Ectodermal cell (in vitro differentiated cells): ENCODE data around the gene IFT25. TPM values are rescaled to one million over a fixed set of nuclear protein-coding genes. Genes with fewer than 3 reads are reported as not detected.
"Not testable (repeated sequence)": the region's sequence is repeated elsewhere in the genome, so short reads cannot be mapped to it uniquely, and the experiment has no call there.

Experiments used
- H3K27ac ChIP-seq: 2 replicates; pipeline ENCODE4 v1.7.0; 2013; ENCODE audit warnings: mild to moderate bottlenecking, low read depth, low read length; ENCODE audit not compliant: insufficient read depth, poor library complexity, severe bottlenecking
- H3K27me3 ChIP-seq: 2 replicates; pipeline ENCODE4 v1.7.0; 2013; ENCODE audit warnings: mild to moderate bottlenecking, low read length; ENCODE audit not compliant: insufficient read depth, control insufficient read depth, poor library complexity, severe bottlenecking
- H3K36me3 ChIP-seq: one replicate; pipeline ENCODE4 v1.7.0; 2013; ENCODE audit warnings: low read length; ENCODE audit not compliant: control insufficient read depth, insufficient read depth
- H3K4me1 ChIP-seq: one replicate; pipeline ENCODE4 v1.7.0; 2013; ENCODE audit warnings: low read length; ENCODE audit not compliant: control insufficient read depth, insufficient read depth
- H3K4me3 ChIP-seq: 2 replicates; pipeline ENCODE4 v1.7.0; 2013; ENCODE audit warnings: low read depth, low read length, control low read depth; ENCODE audit not compliant: insufficient read depth
- H3K9me3 ChIP-seq: 2 replicates; pipeline ENCODE4 v1.7.0; 2013; ENCODE audit warnings: mild to moderate bottlenecking, low read length, moderate library complexity; ENCODE audit not compliant: control insufficient read depth
- WGBS, 2 experiments: methylation state at CpG; one replicate each; pipeline ENCODE4 v1.1.7; 2013; ENCODE audit warnings: missing lambda C conversion rate in 2 of 2; 5-methylcytosine and 5-hydroxymethylcytosine counted together
- polyA plus RNA-seq, 4 experiments: library from polyadenylated mRNA; stranded (reverse); fragments of 50-300 nt; gene quantifications; one replicate each; pipeline ENCODE4 v1.2.3, GENCODE V29; 2013

IFT25 gene
- polyA plus RNA-seq (2013, experiment 1 of 4), result 52.1 TPM
- 46.0 TPM for polyA plus RNA-seq (2013, experiment 2 of 4)
- 45.8 TPM for polyA plus RNA-seq (2013, experiment 3 of 4)
- polyA plus RNA-seq (2013, experiment 4 of 4), result 46.0 TPM

DNA sequence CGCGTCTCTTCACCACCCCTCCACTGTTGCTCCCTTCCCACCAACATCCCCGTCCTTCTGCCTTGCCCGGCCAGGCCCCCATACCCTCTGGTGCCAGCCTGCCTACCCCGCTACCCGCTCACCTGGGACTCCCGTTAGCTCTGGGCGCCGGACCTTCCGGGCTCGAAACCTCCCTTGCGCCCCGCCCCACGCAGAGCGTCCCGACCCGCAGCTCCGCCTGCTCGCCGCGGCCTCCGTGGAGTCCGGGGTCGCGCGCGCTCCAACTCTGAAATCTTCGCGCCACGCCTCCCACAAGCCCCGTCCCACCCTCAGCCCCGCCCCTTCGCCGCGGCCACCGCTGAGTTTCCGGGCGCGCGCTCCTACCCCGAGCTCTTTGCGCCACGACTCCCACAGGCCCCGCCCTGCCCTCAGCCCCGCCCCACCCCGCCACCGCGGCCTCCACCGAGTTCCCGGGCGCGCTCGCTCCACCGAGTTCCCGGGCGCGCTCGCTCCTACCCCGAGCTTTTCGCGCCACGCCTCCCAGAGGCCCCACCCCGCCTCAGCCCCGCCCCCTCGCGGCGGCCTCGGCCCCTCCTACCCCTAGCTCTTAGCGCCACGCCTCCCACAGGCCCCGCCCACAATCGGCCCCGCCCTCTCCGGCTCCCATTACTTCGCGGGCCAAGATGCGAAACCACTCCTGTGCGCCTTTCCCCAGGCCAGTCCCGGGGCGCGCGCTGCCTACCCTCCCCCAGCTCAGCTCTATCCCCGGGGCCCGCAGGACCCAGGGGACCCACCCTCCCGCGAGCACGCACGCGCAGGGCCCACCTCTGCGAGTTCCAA, at the start of gene IFT25:
IFT25 (minus strand) TSS at position 267 of the 819 bp plus-strand sequence. CDS start 5,617 bp downstream, outside the sequence.
- H3K4me1 ChIP-seq, result peaks cover 14% of the 10 kb centered on the region
- no peaks in the 10 kb centered on the region for H3K27me3 ChIP-seq
- WGBS, 2 experiments, result 0 to 1% methylated on average over 90 of the region's 90 CpGs
- H3K27ac ChIP-seq, result peak within 1 kb of the TSS; percentile 39
- no peaks in the 10 kb centered on the region for H3K36me3 ChIP-seq
- peak within 1 kb of the TSS; percentile 80 for H3K4me3 ChIP-seq
- no peaks in the 10 kb centered on the region for H3K9me3 ChIP-seq

DNA sequence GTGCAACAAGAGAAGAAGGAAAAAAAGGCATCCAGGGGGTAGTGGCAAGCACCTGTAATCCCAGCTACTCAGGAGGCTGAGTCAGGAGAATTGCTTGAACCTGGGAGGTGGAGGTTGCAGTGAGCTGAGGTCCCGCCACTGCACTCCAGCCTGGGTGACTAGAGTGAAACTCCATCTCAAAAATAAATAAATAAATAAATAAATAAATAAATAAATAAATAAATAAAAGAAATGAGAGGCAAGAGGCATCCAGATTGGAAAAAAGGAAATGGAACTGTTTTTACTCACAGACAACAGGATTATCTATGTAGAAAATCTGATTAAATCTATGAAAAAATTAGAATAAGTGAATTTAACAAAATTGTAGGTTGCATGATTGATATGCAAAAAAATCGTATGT, 49.0 kb upstream of the IFT25 start:
- not testable (repeated sequence) for H3K27ac ChIP-seq, H3K4me1 ChIP-seq, H3K9me3 ChIP-seq, H3K36me3 ChIP-seq, H3K4me3 ChIP-seq, H3K27me3 ChIP-seq
- WGBS, 2 experiments, result 85% methylated on average over 1 of the region's 2 CpGs; no CpG with 5 or more reads in 1 of the 2 experiments

DNA sequence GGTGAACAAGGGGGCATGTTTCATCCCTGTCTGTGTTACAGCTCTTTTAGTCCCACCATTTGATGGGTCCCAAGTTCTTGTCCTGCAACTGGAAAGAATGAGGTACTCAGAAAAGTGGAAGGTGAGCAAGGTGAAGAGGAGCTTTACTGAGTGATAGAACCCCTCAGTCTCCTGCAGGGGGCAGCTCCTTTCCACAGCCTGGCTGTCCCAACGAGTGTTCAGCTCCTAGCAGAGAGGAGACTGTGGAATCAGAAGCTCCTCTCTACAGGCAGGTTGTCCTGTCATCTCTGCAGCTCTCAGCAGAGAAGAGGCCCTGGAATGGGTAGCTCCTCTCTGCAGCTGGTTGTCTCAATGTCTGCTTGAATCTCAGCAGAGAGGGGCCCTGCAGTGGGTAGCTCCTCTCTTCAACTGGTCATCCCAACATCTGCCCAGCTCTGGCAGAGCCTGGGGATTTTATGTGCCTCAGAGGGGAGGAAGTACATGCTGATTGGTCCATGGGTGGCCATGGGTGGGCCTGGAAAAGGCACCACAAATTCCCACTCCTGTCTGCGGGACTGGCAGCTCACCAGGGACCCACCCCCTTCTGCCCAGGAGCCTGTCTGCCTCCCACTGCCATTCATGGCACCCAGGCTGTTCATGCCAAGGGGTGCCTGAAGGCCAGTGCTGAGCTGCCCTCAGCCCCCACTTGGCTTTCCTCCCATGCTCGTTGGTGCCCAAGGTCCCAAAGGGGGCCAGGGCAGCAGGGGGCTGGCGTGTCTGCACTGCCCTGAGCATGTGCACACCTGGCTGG, 46.8 kb upstream of the IFT25 start:
- Histone ChIP-seq H3K27me3 (no peaks in the 10 kb centered on the region), H3K9me3 (no peaks in the 10 kb centered on the region), H3K36me3 (no peaks in the 10 kb centered on the region), H3K4me3 (no peak overlapping the region), H3K4me1 (no peaks in the 10 kb centered on the region), H3K27ac (no peak overlapping the region)
- WGBS, 2 experiments, result 81 to 83% methylated on average over 4 of the region's 4 CpGs

DNA sequence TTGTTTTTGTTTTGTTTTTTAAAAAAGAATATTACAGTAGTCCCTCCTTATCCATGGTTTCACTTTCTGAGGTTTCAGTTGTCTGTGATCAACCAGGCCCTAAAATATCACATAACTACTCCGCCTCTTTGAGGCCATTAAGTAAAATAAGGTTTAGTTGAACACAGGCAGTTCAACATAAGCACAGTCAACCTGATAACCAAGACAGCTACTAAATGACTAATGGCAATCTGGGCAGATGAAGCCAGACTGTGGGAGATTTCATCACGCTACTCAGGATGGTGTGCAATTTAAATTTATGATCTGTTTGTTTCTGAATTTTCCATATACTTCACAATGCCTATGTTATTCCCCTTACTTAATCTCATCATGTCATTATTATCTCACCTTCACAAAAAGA, 42.4 kb upstream of the IFT25 start:
- no peaks in the 10 kb centered on the region for H3K4me1 ChIP-seq
- WGBS, 2 experiments, result 92 to 100% methylated on average over 1 to 2 of the region's 2 CpGs
- H3K4me3 ChIP-seq, result no peak overlapping the region
- no peaks in the 10 kb centered on the region for H3K9me3 ChIP-seq
- H3K27me3 ChIP-seq, result no peaks in the 10 kb centered on the region
- H3K36me3 ChIP-seq, result no peaks in the 10 kb centered on the region
- no peak overlapping the region for H3K27ac ChIP-seq

DNA sequence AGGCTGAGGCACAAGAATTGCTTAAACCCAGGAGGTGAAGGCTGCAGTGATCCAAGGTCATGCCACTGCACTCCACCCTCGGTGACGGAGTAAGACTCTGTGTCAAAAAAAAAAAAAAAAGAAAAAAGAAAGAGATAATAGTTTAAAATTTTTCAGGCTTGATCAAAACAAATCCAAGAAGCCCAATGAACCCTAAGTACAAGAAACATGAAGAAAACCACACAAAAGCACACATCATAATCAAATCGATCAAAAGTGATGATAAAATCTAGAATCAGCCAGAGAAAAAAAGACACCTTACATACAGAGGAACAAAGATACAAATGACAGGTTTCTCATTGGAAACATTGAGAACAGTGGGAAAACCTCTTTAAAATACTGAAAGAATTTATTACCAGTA, 41.0 kb upstream of the IFT25 start:
- H3K4me3 ChIP-seq, result no peak overlapping the region
- H3K4me1 ChIP-seq, result peaks cover 7% of the 10 kb centered on the region
- no peaks in the 10 kb centered on the region for H3K9me3 ChIP-seq
- no peak overlapping the region for H3K27ac ChIP-seq
- H3K36me3 ChIP-seq, result no peaks in the 10 kb centered on the region
- WGBS, 2 experiments, result 80 to 94% methylated on average over 3 of the region's 3 CpGs
- H3K27me3 ChIP-seq, result no peaks in the 10 kb centered on the region

DNA sequence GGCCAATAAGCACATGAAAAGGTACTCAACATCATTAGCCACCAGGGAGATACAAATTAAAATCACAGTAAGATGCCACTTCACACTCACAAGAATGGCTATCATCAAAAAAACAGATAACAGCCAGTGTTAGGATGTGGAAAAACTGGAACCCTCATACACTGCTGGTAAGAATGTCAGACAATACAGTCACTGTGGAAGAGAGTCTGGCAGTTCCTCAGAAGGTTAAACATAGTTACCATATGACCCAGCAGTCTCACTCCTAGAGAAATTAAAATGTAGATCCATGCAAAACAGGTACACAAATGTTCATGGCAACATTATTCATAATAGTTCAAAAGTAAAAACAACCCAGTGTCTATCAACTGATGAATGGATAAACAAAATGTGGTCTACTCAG, 39.2 kb upstream of the IFT25 start:
- Histone ChIP-seq H3K27ac (no peak overlapping the region), H3K9me3 (no peaks in the 10 kb centered on the region), H3K36me3 (no peaks in the 10 kb centered on the region), H3K27me3 (no peaks in the 10 kb centered on the region), H3K4me3 (no peak overlapping the region), H3K4me1 (peaks cover 7% of the 10 kb centered on the region)

DNA sequence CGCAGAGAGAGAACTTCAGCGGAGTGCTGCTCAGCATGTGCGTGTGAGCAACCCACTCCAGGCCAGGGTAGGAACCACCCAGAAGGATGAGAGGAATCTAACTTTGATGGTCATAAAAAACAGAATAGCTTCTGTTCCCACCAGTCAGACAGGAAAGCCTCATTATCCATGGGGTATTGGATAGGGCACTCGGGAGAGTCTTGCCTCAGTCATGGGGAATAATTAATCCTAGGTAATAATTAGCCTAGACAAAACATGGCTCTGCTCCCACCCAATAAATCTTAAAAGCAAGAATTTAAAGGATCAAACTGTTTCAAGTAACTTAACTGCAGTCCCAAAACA, 37.2 kb upstream of the IFT25 start:
- Histone ChIP-seq H3K36me3 (no peaks in the 10 kb centered on the region), H3K4me3 (peak overlapping the region; percentile 23), H3K9me3 (no peaks in the 10 kb centered on the region), H3K27ac (no peak overlapping the region), H3K4me1 (peaks cover 7% of the 10 kb centered on the region), H3K27me3 (no peaks in the 10 kb centered on the region)
- WGBS, 2 experiments, result 9 to 10% methylated on average over 4 of the region's 4 CpGs

DNA sequence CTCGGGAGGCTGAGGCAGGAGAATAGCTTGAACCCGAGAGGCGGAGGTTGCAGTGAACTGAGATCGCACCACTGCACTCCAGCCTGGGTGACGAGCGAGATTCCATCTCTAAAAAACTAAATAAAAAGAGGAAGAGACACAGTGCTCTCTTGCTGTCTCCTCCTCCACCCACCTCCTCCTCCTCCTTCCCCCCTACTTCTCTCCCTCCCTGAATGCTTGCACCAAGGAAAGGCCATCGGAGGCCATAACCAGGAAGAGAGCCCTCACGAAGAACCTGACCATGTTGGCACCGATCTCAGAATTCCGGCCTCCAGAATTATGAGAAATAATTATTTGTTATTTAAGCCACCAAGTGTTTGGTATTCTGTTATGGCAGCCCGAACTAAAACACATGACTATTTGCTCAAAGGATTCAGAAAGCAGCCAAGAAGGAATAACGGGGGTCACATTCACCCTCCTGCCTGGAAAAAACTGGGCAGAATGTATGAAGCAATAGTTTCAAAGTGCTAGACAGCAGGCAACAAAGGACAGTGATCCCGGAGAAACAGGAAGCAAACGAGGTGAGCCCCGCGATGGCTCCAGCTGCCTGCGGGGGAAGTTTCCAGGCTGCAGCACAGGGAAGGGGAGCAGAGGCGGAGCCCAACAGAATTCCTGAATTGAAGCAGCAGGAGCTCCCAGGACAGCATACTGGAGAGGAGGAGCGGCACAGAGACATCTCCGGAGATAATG, 36.7 kb upstream of the IFT25 start:
- Histone ChIP-seq H3K4me1 (peaks cover 7% of the 10 kb centered on the region), H3K36me3 (no peaks in the 10 kb centered on the region), H3K27ac (no peak overlapping the region), H3K4me3 (peak overlapping the region; percentile 23), H3K27me3 (no peaks in the 10 kb centered on the region), H3K9me3 (no peaks in the 10 kb centered on the region)
- WGBS, 2 experiments, result 44 to 46% methylated on average over 20 of the region's 20 CpGs

DNA sequence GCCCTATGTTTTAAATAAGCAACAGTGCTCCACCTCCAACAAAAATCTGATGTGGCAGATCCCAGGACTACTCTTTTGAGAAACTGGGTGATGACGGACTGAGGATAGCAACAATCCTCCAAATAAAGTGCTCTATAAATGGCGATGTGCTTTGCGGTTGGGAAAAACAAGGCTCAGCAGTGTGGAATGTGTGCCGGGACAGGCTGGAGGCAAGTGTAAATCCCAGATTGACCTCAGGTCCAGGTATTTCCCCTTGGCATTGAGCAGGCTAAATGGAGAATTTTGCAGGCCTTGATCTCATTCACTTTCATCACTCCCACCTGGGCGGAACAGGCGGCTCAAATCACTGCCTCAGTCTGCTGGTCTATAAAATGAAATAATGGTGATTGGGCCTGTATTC, 35.7 kb upstream of the IFT25 start:
- Histone ChIP-seq H3K4me1 (peaks cover 7% of the 10 kb centered on the region), H3K4me3 (no peak overlapping the region), H3K27me3 (no peaks in the 10 kb centered on the region), H3K27ac (no peak overlapping the region), H3K36me3 (no peaks in the 10 kb centered on the region), H3K9me3 (no peaks in the 10 kb centered on the region)
- WGBS, 2 experiments, result 95 to 97% methylated on average over 6 of the region's 6 CpGs
